ENCODE data around the gene NAA10. TPM values are rescaled to one million over a fixed set of nuclear protein-coding genes. Genes with fewer than 3 reads are reported as not detected.

NAA10 gene
- polyA plus RNA-seq, 3 donors, result 54.7 to 62.2 (median 61.4) TPM

DNA sequence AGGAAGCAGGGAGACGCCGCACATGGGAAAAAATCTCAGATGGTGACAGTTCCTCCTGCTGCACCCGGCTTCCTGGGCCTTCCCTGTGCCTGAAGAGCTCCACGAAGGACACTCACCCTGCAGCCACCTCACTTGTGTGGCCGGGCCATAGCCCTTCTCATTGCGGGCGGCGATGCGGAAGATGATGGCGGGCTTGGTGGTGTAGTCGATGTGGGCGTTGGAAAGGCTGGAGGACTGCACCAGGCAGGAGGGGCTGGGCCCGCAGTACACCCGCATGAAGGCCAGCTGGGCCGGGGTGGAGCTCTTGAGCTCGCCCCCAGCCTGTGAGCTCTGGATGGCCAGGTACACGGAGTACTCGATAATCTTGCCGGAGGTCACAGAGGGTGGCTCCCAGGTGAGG lies 15.3 kb upstream of the NAA10 start:
- DNase-seq (ENCODE audit: low read depth in 3 of 3, low spot score in 2 of 3), result no peak

DNA sequence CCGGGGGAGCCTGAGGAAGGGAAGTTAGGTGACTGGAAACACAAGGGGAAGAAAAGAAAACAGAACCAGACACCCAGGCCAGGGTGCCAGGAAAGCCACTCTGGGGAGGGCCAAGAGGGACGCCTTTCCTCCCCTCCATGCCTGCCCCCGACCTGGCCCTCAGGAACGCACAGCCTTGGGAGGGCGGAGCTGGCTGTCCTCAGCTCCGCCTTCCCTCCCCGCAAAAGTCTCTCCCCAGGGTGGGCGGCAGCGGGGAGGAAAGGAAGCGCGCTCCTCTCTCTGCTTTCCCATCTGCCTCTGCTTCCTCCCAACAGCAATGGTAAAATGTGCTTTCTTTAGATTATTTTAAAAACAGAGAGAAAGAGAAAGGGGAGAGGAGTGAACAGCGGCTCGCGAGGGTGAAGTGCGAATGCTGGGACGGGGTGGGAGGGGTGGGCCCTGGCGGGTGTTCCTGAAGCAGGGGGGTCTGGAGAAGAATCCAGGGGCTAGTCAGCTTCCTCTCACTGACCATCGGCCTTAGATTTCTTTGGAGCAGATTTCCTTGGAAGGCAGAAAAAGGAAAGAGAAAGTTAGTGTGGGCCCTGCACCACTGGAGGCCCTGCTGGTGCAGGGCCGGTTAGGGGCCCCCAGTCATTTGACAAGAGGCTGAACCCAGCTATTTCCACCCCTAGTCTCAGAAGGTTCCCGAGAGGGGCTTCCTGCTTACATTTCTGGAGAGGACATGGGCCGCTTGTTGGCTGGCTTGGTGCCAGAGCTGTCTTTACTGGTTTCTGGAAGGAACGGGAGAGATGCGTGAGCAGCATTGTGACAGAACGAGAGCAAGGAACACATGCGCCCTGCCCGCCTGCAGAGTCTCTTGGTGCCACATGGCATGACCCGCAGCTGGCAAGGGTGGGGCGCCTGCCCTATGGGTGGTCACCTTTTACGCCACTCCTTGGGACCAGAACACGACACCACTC lies 14.3 kb upstream of the NAA10 start:
- no peak for DNase-seq (ENCODE audit: low read depth in 3 of 3, low spot score in 2 of 3)

DNA sequence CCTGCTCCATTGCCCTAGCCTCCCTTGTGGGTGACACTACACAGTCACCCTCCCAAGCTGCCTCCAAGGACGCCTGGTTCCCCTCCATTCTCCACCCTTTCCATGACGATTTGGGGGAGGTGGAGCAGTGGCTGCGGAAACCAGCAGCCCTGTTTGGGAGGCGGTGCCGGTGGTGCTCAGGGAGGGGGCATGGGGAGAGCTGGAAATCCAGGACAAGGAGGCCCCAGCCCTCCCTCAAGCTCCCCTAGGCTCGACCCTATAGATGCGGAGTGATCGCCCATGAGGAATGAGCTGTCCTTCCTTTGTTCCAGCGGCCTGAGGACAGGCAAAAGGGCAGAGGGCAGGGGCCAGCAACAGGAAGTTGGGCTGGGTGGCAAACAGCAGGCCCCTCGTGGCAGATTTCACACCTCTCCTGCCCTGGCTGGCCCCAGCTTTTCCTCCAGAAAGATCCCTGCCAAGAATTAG lies 13.2 kb upstream of the NAA10 start:
- DNase-seq (ENCODE audit: low read depth in 3 of 3, low spot score in 2 of 3), result no peak

DNA sequence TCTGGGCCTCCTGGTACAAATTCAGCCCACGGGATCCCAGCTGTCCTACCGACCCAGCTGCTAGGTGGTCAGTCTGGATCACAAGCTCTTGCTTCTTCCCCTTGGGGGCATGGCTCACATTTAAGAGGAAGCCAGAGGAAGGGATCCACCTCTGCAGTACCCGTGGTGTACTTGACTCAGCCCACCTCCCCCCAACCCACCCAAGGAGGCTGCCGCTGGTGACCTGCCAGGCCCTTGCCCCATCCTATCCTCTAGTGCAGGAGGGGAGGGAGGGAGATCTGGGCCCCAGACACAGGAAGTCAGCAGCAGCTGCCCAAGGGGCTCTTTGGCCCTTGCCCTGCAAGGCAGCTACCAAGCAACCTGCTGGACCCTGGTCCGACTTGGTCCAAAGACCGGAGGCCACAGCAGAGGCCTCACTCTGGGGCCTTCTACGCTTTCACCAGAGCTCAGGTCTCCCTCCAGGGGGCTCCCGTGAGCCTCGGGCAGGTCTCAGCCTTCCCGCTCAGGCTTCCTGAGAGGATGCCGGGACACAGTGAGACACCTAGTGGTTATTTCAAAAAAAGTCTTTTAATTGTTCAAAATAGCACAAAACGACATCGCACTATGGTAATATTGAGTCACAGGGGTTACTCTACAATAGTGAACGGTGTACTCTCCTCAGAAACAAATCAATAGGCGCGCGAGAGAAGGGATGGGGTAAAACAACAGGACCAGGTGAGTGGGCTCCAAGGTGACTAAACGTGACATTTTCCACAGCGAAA lies 12.4 kb upstream of the NAA10 start:
- no peak for DNase-seq (ENCODE audit: low read depth in 3 of 3, low spot score in 2 of 3)

DNA sequence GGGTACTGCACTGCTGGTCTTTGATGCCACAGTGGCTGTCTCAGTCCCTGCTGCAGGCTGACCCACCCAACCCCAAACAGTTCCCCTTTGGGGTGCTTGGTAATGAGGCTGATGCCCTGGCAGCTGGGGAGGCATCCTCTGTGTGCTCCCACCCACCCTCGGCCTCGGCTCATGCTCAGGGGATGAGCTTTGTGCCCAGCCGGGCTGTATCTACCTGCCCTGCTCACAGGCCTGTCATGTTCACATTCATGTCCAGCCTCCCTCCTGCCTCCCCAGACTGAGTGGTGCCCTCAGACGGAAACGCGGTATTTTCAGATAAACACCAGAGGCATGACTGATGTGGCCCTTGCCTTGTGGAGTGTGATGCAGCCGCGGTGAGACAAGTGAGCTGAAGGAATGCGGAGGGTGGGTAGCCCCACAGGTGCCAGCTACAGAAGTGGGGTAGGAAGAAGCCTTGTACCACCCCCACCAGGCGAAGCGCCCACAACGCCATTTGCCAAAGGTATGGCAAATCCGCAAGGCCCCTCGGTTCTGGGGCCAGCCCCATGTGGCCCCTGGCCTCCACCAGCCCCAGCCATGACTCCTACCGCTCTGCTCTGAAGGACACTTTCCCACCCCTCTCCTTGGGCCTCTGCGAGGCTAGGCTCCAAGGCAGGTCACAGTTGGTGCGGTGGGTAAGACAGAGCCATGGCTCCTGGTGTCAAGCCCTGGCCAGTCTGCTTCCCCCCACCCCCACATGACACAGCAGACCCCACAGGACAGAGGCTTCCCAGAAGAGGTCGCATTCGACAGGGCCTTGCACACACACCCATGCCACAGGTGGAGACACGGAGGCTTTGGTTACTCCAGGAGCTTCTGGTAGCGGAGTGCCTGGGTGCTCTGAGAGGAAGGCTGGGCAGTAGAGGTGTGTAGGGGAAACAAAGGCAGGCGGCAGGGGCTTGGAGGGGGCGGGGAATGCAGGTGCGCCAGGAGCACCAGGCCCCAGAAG lies 11.4 kb upstream of the NAA10 start:
- DNase-seq (ENCODE audit: low read depth in 3 of 3, low spot score in 2 of 3), result no peak

DNA sequence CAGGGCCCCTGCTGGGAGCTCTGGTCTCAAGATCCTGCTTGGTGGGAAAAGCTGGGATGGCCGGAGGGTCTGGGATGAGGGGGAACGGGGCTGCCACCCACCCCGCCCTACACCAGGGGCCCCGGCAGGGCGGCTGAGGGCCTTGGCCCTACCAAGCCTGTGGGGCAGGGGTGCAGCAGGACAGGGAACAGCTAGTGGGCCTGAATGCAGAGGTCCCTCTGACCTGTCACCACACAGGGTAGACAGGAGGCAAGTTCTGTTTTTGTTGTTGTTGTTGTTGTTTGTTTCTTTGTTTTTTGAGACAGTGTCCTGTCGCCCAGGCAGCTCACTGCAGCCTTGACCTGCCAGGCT lies 9.9 kb upstream of the NAA10 start:
- DNase-seq (ENCODE audit: low read depth in 3 of 3, low spot score in 2 of 3), result no peak

DNA sequence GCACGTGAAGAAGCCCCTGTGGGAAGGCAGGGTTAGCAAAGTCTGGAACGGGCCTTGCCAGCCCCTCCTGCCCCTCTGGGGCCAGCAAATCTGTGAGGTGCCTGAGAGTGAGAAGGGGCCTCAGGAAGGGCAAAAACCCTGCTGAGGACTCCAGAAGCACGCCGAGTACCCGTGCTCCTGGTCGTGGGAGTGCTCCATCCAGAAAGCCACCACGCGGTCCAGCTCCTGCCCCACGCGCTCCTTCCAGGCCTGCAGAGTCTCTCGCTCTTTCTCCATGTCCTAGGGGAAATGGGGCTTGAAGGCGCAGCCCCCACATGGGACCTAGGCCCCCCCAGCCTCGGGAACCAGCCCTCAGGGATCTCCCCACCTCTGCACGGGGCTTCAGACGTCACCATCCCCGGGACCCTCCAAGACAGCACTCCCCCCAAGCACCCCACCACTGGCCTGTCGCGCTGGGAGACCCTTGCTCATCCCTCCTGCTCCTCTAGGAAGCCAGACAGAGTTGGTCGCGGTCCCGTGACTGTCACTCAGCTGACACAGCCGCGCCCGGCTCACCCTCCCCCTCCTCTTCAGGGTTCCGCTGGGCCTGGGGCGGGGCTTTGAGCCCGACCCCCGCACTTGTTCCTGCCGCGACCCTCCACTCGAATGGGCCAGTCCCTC lies 9.4 kb upstream of the NAA10 start, which contains the start of gene RENBP:
RENBP (minus strand) TSS at position 504 of the 660 bp plus-strand sequence; CDS start at position 471, 33 bp downstream.
- no peak for DNase-seq (ENCODE audit: low read depth in 3 of 3, low spot score in 2 of 3)

DNA sequence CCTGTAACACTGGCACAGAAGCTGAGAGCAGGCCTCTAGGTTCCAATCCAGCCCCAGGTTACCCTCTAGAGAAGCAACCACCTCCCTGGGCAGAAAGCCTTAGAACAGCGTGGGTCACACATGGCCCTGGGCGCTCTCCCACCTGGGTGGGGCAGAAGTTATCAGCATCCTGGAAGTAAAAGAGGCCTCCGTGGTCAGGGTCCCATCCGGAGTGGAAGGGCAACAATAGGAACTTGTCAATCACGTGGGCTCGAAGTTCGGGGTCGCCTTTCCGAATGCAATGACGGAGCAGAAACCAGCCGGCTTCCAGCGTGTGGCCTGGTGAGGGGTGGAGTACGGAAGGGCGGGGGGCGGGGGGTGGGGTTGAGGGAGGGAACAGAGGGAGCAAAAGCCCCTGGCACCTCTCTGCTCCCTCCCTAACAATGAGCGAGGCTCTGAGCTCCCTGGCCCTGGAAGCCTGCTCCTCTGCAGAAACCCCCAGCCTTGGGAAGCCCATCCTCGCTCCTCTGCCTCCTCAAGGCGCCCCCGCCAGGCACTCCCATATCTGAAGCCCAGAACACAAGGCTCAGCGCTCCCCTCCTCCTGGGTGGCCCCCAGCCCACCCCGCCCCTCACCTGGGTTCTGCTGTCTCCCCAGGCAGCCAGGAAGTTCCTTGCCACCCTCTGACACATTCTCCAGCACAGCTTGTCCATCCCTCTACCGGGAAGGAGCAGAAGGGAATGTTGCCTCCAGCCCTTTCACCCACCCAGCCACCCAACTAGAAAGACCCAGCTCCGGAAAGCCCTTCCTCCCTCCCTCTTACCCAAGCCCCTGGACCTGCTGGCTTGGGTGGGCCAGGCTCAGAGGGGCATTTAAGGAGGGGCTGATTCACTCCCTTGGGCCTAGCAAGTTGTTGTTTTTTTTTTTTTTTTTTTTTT lies 6.8 kb upstream of the NAA10 start:
- no peak for DNase-seq (ENCODE audit: low read depth in 3 of 3, low spot score in 2 of 3)

DNA sequence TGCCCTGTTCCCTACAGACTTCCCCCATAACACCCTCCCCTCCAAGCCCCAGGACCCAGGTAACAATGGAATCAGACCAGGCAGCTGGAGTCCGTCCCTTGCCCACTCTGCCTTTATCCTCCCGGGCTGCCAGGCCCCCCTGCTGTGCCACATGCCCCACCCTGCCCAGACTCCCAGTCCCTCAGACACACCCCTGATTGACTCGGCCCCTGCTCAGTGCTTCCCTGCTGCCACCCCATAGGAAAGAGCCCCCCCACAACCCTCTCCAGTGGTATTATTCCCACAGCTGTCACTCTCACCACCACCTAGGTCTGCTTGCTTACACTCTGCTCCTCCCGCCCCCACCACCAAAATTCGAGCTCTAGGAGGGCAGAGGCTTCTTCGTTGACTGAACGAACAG lies 4.7 kb upstream of the NAA10 start:
- no peak for DNase-seq (ENCODE audit: low read depth in 3 of 3, low spot score in 2 of 3)

DNA sequence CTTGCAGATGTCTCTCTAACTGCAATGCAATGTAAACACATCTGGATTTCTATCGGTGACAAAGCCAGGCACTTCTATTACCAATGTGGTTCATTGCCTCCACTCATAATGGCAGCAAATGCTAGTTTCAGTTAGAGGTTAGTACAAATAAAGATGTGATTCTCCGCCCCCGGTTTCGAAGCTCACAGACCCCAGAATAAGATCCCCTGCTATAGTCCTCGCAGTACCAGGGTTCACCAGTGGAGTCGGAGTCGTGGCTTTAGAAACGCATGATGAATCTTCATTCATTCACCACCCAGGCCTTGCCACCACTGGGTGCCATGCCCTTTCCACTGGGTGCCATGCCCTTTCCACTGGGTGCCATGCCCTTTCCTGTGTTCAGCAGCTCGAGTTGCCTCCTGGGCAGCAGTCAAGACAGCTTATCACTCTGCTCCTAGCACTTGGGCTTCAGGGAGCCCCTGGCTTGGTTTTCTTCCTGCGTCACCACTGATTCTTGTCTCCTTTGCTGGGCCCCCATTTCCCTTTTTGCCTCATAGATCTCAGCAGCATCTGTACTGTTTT lies 3.5 kb upstream of the NAA10 start:
- no peak for DNase-seq (ENCODE audit: low read depth in 3 of 3, low spot score in 2 of 3)

DNA sequence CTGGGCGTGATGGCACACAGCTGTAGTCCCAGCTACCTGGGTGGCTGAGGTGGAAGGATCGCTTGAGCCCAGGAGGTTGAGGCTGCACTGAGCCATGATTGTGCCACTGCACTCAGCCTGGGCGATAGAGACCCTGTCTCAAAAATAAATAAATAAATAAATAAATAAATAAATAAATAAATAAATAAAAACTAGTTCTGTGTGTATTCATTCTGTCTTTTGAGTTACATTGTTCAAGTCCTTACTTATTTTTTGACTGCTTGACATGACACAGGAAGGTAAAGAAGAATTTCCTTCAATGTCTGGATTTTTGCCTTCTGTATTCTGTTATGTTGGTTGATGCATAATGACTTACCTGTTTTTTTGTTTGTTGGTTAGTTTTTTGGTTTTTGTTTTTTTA lies 2.2 kb upstream of the NAA10 start:
- no peak for DNase-seq (ENCODE audit: low read depth in 3 of 3, low spot score in 2 of 3)

DNA sequence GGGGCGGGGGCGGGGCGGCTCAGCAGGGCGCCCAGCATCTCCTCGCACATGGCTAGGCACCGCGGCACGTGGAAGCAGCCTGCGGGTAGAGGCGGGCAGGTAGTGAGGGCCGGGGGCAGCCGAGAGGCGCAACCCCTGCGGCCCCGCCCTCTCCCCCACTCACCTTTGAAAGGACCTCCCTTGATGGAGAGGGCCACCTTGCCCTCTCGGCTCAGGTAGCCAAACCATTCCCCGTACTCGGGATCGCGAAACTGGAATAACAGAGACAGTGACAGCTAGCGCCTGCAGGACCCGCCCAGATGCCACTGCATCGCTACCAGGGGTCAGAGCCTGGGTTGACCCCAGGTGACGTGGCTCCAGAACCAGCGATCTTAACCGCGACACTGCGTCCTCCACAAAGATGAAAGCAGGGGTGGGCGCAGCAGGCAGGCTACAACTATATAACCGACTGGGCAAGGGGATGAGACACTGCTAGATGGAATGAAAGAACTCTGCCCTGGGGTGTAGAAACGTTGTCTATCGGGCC lies 552 bp upstream of the NAA10 start:
- DNase-seq (ENCODE audit: low read depth in 3 of 3, low spot score in 2 of 3), result no peak

DNA sequence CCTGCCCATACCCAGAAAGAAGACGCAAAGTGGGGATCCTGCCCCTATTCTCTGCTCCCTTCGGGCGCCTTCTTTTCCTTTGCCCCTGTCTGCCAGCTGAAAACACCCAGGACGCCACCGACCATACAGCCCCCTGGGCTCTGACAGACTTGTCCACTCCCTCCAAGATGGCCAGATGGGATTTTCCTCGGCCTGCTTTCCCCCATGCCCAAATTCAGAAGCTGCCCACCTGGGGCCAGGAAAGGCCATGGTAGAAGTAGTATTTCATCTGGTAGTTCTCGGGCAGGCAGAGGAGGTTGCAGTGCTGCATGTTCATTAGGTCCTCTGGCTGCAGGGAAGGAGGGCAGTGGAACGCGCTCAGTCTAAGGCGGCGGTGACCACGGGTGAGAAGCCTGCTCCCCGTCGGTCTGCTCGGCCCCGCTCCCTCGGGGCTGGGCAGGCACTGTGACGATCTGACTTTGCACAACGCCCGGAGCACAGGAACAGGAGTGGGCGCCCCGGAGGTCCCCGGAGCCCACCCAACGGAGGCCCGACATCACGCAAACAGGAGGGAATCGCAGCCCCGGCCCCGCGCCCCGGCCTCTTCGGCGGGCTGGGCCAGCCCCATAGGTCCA lies 582 bp downstream of the NAA10 start:
- no peak for DNase-seq (ENCODE audit: low read depth in 3 of 3, low spot score in 2 of 3)

DNA sequence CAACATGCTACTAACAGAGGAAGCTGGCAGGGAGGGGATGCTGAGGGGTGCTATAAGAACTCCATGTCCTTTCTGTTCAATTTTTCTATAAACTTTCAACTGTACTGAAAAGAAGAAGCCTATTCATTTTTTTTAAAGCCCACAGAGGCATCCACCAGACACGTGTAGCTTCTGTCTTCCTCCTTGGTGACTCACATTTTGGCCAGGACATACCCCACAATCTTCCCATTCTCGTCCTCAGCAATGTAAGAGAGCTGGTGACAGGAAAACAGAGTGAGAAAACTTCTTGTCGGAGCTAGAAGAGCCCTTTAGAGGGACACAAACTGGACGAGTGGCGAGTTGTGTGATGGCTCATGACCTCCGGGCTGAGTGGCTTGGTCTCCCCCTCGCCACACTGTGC lies 1.1 kb downstream of the NAA10 start:
- DNase-seq (ENCODE audit: low read depth in 3 of 3, low spot score in 2 of 3), result no peak

DNA sequence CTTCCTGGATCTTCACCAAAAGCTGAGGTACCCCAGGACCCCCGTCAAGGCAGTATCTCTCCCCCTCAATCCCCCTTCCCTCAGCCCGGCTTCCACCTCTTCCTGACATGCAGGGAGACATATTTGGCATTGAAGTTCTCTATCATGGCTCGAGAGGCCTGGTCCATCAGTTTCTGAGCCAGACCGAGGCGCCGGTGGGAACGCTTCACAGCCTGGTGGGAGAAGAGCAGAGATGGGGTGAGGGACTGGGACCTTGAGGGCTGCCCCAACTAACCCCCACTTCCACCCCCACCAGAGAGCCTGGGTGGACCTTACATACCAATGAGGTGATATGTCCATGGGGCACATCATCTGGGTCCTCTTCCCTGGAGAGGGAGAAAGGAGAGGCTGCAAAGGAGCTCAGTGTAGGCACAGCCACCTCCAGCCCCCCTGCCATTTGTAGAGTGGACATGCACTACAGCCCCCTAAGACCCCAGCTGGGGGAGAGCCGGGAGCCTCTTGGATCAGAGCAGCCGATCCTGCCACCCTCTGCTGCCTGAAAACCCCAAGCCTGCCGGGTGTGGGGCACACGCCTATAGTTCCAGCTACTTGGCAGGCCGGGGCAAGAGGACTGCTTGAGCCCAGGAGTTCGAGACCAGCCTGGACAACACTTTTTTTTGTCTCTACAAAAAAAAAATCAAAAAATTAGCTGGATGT lies 2.5 kb downstream of the NAA10 start:
- no peak for DNase-seq (ENCODE audit: low read depth in 3 of 3, low spot score in 2 of 3)

DNA sequence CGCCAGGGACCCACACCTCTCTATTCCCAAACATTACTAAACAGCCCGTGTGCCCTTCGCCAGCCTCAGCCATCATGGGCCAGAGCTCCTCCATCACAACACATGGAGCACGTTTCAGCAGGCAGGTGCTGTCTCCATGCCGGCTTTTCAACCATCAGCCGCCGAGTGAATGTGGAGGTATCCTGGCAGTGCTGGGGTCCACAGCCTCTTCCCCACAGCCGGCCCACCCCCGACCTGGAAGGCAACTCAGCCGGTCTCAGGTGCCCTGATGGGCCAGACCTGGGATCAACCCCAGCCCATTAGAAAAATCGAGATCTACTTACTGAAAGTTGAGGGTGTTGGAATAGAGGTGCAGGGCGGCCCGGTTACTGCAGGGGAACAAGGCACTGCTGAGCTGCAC lies 3.1 kb downstream of the NAA10 start:
- DNase-seq (ENCODE audit: low read depth in 3 of 3, low spot score in 2 of 3), result no peak

DNA sequence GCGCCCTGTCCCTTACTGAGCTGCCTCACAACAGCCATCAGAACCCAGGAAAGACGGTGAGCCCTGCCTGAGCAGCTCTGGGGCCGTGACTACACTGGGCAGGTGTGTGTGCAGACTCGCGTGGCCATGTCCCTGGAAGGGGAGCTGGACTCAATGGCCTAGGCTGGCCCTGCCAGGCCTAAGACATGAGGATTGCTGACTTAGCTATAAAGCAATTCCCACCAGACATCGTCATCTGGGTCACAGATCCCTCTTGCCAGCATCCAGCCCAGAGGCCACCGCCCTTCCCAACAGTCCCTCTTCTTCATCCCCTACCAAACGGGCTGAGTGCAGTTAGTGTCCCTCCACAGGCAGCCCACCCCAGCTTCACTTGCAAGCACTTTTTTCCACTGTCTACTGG lies 3.7 kb downstream of the NAA10 start:
- no peak for DNase-seq (ENCODE audit: low read depth in 3 of 3, low spot score in 2 of 3)

Data from right renal cortex interstitium (tissue), 3 donors.